Hepatocyte (in vitro differentiated cells): Measurements from ENCODE around the gene MEI4. TPM values are rescaled to one million over a fixed set of nuclear protein-coding genes. Genes with fewer than 3 reads are reported as not detected.

Experiments used
- DNase-seq: peaks from one replicate; pipeline ENCODE4 v3.0.0-alpha.2; 2016; ENCODE audit warnings: low spot score
- H2AFZ ChIP-seq: fragments of 200-600 bp; sonication (generic); 2 replicates; pipeline ENCODE4 v1.6.0; 2016; ENCODE audit warnings: antibody characterized with exemption, mild to moderate bottlenecking
- H3K27ac ChIP-seq: fragments of 200-600 bp; sonication (generic); 2 replicates; pipeline ENCODE4 v1.5.1; 2016; ENCODE audit warnings: mild to moderate bottlenecking
- H3K27me3 ChIP-seq: fragments of 200-600 bp; sonication (generic); 2 replicates; pipeline ENCODE4 v1.6.1; 2016
- H3K36me3 ChIP-seq: fragments of 200-600 bp; sonication (generic); replicated peaks from 2 replicates; pipeline ENCODE4 v1.5.1; 2016; ENCODE audit warnings: low read depth; ENCODE audit not compliant: insufficient read depth
- H3K4me1 ChIP-seq: fragments of 200-600 bp; sonication (generic); 2 replicates; pipeline ENCODE4 v1.5.1; 2016; ENCODE audit warnings: mild to moderate bottlenecking, moderate library complexity; ENCODE audit not compliant: insufficient read depth
- H3K4me2 ChIP-seq: fragments of 200-600 bp; sonication (generic); 2 replicates; pipeline ENCODE4 v1.6.0; 2016
- H3K4me3 ChIP-seq: fragments of 200-600 bp; sonication (generic); 2 replicates; pipeline ENCODE4 v1.5.1; 2016; ENCODE audit warnings: mild to moderate bottlenecking
- H3K79me2 ChIP-seq: fragments of 200-600 bp; sonication (generic); 2 replicates; pipeline ENCODE4 v1.6.0; 2017; ENCODE audit warnings: mild to moderate bottlenecking
- H3K9me2 ChIP-seq: fragments of 200-600 bp; sonication (generic); replicated peaks from 2 replicates; pipeline ENCODE4 v1.6.0; 2017; ENCODE audit warnings: mild to moderate bottlenecking; ENCODE audit not compliant: insufficient read depth
- H3K9me3 ChIP-seq: fragments of 200-600 bp; sonication (generic); 2 replicates; pipeline ENCODE4 v1.5.1; 2016; ENCODE audit warnings: low read depth, mild to moderate bottlenecking
- H4K20me1 ChIP-seq: fragments of 200-600 bp; sonication (generic); 2 replicates; pipeline ENCODE4 v1.6.0; 2016; ENCODE audit warnings: mild to moderate bottlenecking; ENCODE audit not compliant: insufficient read depth, poor library complexity, severe bottlenecking
- EZH2 ChIP-seq: fragments of 200-600 bp; sonication (generic); IDR thresholded peaks from 2 replicates; pipeline ENCODE4 v1.6.1; 2016; ENCODE audit warnings: antibody characterized with exemption, mild to moderate bottlenecking, borderline replicate concordance
- EZH2phosphoT487 ChIP-seq: fragments of 200-600 bp; sonication (generic); IDR thresholded peaks from one replicate; pipeline ENCODE4 v1.6.1; 2018; ENCODE audit warnings: antibody characterized with exemption, mild to moderate bottlenecking, low read depth, moderate library complexity; ENCODE audit not compliant: unreplicated experiment, severe bottlenecking
- WGBS: methylation state at CpG from one replicate; pipeline ENCODE4 v1.1.6; 2016; ENCODE audit warnings: low lambda C conversion rate; ENCODE audit errors: missing lambda C conversion rate; 5-methylcytosine and 5-hydroxymethylcytosine counted together
- polyA plus RNA-seq: library from polyadenylated mRNA; unstranded; fragments of >200 nt; fragmentation: Nextera tagmentation; extraction: Ambion mirVana; gene quantifications from 2 replicates; pipeline ENCODE4 v1.2.1, GENCODE V29; 2016
- total RNA-seq: library from RNA; depleted of rRNA; stranded (reverse); fragments of >200 nt; gene quantifications from 2 replicates; pipeline ENCODE4 v1.2.3, GENCODE V29; 2014
- TF ChIP-seq, protein P1 (sequence below): fragments of 200-600 bp; sonication (generic); IDR thresholded peaks from 2 replicates; pipeline ENCODE4 v1.5.1; 2016; ENCODE audit warnings: antibody characterized with exemption, mild to moderate bottlenecking; ENCODE audit not compliant: poor library complexity

MEI4 gene, protein sequence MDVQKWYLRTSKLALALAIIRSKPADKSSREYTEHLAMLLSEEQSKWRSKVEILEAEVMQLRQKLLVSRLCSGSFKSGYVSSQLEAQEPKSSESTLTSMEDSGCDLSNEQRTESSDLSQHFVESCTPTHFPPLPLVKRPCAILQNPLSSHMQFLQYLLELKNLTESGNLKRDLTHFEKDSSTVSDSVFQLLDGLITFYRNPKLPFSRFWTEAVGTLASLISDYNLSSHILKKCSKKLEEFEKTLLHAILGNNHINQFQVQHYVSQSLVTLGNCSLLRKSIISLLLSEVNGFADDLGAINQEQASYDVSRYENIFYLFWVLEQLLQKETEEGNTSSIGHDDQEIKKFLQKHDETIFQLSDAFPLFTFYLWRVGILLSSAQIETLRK
- total RNA-seq (0.27 and 0.44 TPM in 2 replicates), polyA plus RNA-seq (not detected in 2 replicates)

DNA sequence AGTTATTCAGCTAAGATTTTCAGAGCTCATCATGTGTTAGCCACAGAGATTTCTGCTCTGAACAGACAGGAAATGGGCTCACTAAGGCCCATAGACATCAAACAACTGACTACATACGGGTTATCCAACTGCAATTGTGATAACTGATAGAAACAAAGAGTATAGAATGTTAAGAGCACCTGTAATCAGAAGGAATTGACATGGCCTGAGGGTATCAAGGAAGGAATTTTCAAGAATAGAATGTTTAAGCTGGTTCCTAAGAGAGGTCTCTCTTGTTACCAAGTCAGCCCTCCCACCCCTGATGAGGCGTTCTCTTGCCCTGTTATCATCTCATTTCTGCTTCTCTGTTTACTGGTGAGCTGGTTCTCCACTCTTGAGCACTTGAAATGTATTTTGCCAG lies at the start of gene MEI4:
MEI4 (plus strand) TSS at position 301 of the 400 bp plus-strand sequence. CDS start 37,633 bp downstream, outside the sequence.
- Histone ChIP-seq H3K4me3 (no peak within 1 kb of the TSS), H2AFZ (no peak within 1 kb of the TSS), H3K36me3 (no peaks in the 10 kb centered on the region), H3K4me2 (no peak within 1 kb of the TSS), H3K9me3 (no peaks in the 10 kb centered on the region), H4K20me1 (no peaks in the 10 kb centered on the region), H3K27me3 (no peaks in the 10 kb centered on the region), H3K27ac (no peak within 1 kb of the TSS), H3K79me2 (no peaks in the 10 kb centered on the region), H3K4me1 (peaks cover 6% of the 10 kb centered on the region), H3K9me2 (no peaks in the 10 kb centered on the region)
- TF ChIP-seq EZH2 (no peak), EZH2phosphoT487 (no peak)
- TF ChIP-seq, protein P1, sequence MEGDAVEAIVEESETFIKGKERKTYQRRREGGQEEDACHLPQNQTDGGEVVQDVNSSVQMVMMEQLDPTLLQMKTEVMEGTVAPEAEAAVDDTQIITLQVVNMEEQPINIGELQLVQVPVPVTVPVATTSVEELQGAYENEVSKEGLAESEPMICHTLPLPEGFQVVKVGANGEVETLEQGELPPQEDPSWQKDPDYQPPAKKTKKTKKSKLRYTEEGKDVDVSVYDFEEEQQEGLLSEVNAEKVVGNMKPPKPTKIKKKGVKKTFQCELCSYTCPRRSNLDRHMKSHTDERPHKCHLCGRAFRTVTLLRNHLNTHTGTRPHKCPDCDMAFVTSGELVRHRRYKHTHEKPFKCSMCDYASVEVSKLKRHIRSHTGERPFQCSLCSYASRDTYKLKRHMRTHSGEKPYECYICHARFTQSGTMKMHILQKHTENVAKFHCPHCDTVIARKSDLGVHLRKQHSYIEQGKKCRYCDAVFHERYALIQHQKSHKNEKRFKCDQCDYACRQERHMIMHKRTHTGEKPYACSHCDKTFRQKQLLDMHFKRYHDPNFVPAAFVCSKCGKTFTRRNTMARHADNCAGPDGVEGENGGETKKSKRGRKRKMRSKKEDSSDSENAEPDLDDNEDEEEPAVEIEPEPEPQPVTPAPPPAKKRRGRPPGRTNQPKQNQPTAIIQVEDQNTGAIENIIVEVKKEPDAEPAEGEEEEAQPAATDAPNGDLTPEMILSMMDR = no peak
- DNase-seq = no peak
- WGBS = 77% methylated on average over 2 of the region's 2 CpGs

DNA sequence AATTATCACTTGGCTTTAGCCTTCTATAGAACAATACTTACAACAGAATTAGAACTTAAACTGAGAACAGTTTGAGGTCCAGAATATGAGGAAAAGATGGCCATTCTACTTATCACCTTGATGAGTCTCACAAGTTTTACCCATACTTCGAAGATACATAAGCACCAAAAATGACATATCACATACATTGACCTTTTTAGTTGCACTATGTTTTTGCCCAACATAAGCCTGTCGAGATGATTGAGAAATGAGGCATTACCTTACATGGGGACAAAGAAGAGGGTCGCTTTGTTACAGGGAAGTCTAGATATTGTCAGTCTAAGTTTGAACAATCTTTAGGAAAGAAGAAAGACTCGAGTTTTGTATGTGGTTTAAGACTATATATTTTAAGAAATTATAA lies 48.4 kb upstream of the MEI4 start:
- Histone ChIP-seq H3K4me2 (no peak overlapping the region), H3K9me2 (no peaks in the 10 kb centered on the region), H3K79me2 (no peaks in the 10 kb centered on the region), H3K4me3 (no peak overlapping the region), H3K36me3 (no peaks in the 10 kb centered on the region), H3K4me1 (no peaks in the 10 kb centered on the region), H4K20me1 (no peaks in the 10 kb centered on the region), H2AFZ (no peak overlapping the region), H3K27me3 (no peaks in the 10 kb centered on the region), H3K27ac (no peak overlapping the region), H3K9me3 (no peaks in the 10 kb centered on the region)
- 68% methylated on average over 4 of the region's 4 CpGs for WGBS
- DNase-seq = no peak
- TF ChIP-seq EZH2 (no peak), EZH2phosphoT487 (no peak)
- TF ChIP-seq, protein P1 = no peak

DNA sequence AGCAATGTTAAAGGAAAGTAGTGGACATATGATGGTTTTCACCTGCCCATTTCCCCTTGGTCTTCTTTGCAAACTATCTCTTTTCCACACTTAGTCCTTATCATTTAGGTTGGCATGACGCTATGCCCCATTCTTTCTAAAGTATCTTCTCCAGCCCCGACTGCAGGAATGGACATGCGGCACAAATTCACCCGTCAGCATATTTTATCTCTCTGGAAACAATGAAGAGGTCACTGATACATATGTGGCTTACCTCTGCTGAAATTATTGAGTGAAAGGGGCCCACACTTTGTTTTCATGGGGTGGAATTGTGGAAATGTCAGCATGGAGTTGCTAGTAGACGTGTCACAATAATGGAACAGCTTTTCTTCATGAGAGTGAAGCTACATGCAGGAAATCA lies 45.8 kb upstream of the MEI4 start:
- Histone ChIP-seq H3K4me3 (no peak overlapping the region), H3K4me2 (no peak overlapping the region), H3K4me1 (no peaks in the 10 kb centered on the region), H3K36me3 (no peaks in the 10 kb centered on the region), H3K27ac (no peak overlapping the region), H3K79me2 (no peaks in the 10 kb centered on the region), H3K9me2 (no peaks in the 10 kb centered on the region), H4K20me1 (no peaks in the 10 kb centered on the region), H3K9me3 (no peaks in the 10 kb centered on the region), H3K27me3 (no peaks in the 10 kb centered on the region), H2AFZ (no peak overlapping the region)
- WGBS = 93% methylated on average over 5 of the region's 5 CpGs
- DNase-seq = no peak
- no peak for TF ChIP-seq EZH2
- TF ChIP-seq, protein P1 = no peak
- no peak for TF ChIP-seq EZH2phosphoT487
